HCT116 (cell line): Measurements from ENCODE around the gene GATB. TPM values are rescaled to one million over a fixed set of nuclear protein-coding genes. Genes with fewer than 3 reads are reported as not detected.

Experiments used
- ATAC-seq: fragments of 200-7000 bp; cut with Tn5 transposase; 2 replicates; pipeline ENCODE4 v1.9.1; 2020; ENCODE audit warnings: mild to moderate bottlenecking, moderate library complexity
- BruUV-seq: library from RNA; stranded (reverse); fragments of 400-500 nt; replicated peaks from 2 replicates; lab custom pipeline; 2021; lab: Mats Ljungman, UMichigan
- CTCF ChIA-PET: fragments of 300-600 bp; sonication (Branson Sonifier 250); formaldehyde crosslinking; loops from one replicate; lab custom pipeline; 2021; ENCODE audit warnings: antibody characterized with exemption; lab: Charles Lee
- POLR2A ChIA-PET: fragments of 300-600, 350-600 bp; sonication (Branson Sonifier 250); formaldehyde crosslinking; loops from one replicate; lab custom pipeline; 2021; ENCODE audit warnings: antibody characterized with exemption; lab: Charles Lee
- RAD21 ChIA-PET, 2 experiments: fragments of 300-600 bp; sonication (Branson Sonifier 250); formaldehyde crosslinking; loops; one replicate each; lab custom pipeline; 2023; ENCODE audit warnings: low total read pairs in 2 of 2; ENCODE audit not compliant: uncharacterized antibody in 2 of 2, unreplicated experiment in 2 of 2, low non-redundant PET in 1 of 2; lab: Charles Lee
- DNase-seq: peaks from one replicate; pipeline ENCODE4 v3.0.0-alpha.2; 2010; ENCODE audit warnings: low read depth, low spot score
- H2AFZ ChIP-seq: fragments of 200-600 bp; shearing (Covaris generic), sonication (generic); 2 replicates; pipeline ENCODE4 v1.6.1; 2017; ENCODE audit warnings: low read depth, mixed run types, mixed read lengths, antibody characterized with exemption, low read length; ENCODE audit not compliant: poor library complexity, severe bottlenecking
- H3K27ac ChIP-seq: 2 replicates; pipeline ENCODE4 v1.5.1; 2012; ENCODE audit warnings: low read depth, low read length
- H3K27me3 ChIP-seq: fragments of 200-600 bp; sonication (generic); 2 replicates; pipeline ENCODE4 v1.6.1; 2016; ENCODE audit warnings: mixed run types, low read length, mixed read lengths; ENCODE audit not compliant: insufficient read depth
- H3K36me3 ChIP-seq, 2 experiments: fragments of 200-500 bp in 1 of 2; fragments of 200-600 bp in 1 of 2; sonication (Bioruptor generic) in 1 of 2; sonication (generic) in 1 of 2; 2 replicates each; pipeline versions ENCODE4 v1.5.1 to v1.6.1; 2014 to 2016; ENCODE audit warnings: low read length in 2 of 2, inconsistent platforms in 1 of 2, mixed read lengths in 1 of 2, mixed run types in 1 of 2; ENCODE audit not compliant: insufficient read depth in 2 of 2, control insufficient read depth in 1 of 2
- H3K4me1 ChIP-seq, 2 experiments: fragments of 200-600 bp in 1 of 2; sonication (generic) in 1 of 2; 2 replicates each; pipeline versions ENCODE4 v1.5.1 to v1.6.1; 2012 to 2017; ENCODE audit warnings: low read length in 2 of 2, inconsistent platforms in 1 of 2, mild to moderate bottlenecking in 1 of 2, mixed read lengths in 1 of 2, mixed run types in 1 of 2, moderate library complexity in 1 of 2; ENCODE audit not compliant: insufficient read depth in 2 of 2, control insufficient read depth in 1 of 2
- H3K4me2 ChIP-seq: fragments of 200-600 bp; sonication (generic); 2 replicates; pipeline ENCODE4 v1.6.1; 2017; ENCODE audit warnings: mixed run types, low read length, mixed read lengths
- H3K4me3 ChIP-seq, 2 experiments: fragments of 200-600 bp in 1 of 2; sonication (generic) in 1 of 2; replicated peaks in 1 of 2; 2 replicates each; pipeline ENCODE4 v1.5.1; 2011 to 2016; ENCODE audit warnings: low read length in 2 of 2, control low read depth in 1 of 2, low read depth in 1 of 2, mild to moderate bottlenecking in 1 of 2, mixed read lengths in 1 of 2, mixed run types in 1 of 2
- H3K79me2 ChIP-seq: fragments of 200-600 bp; sonication (generic); 2 replicates; pipeline ENCODE4 v1.6.1; 2017; ENCODE audit warnings: mild to moderate bottlenecking, mixed run types, low read length, moderate library complexity, mixed read lengths; ENCODE audit not compliant: insufficient read depth
- H3K9ac ChIP-seq: fragments of 200-600 bp; sonication (generic); 2 replicates; pipeline ENCODE4 v1.6.1; 2016; ENCODE audit warnings: low read length, mixed read lengths
- H3K9me2 ChIP-seq: fragments of 200-600 bp; sonication (generic), shearing (Covaris generic); 2 replicates; pipeline ENCODE4 v1.6.1; 2017; ENCODE audit warnings: mixed run types, mild to moderate bottlenecking, moderate library complexity; ENCODE audit not compliant: insufficient read depth
- H3K9me3 ChIP-seq, 2 experiments: fragments of 200-500 bp in 1 of 2; fragments of 200-600 bp in 1 of 2; sonication (Bioruptor generic) in 1 of 2; sonication (generic) in 1 of 2; 2 replicates each; pipeline ENCODE4 v1.6.1; 2014 to 2017; ENCODE audit warnings: low read length in 2 of 2, mixed read lengths in 2 of 2, inconsistent platforms in 1 of 2, low read depth in 1 of 2, mild to moderate bottlenecking in 1 of 2, mixed run types in 1 of 2, moderate library complexity in 1 of 2; ENCODE audit not compliant: control insufficient read depth in 1 of 2, insufficient read depth in 1 of 2
- H4K20me1 ChIP-seq: fragments of 200-600 bp; sonication (generic), shearing (Covaris generic); 2 replicates; pipeline ENCODE4 v1.6.1; 2017; ENCODE audit warnings: mixed run types, mild to moderate bottlenecking, moderate library complexity; ENCODE audit not compliant: insufficient read depth
- CBX3 ChIP-seq: IDR thresholded peaks from 2 replicates; pipeline ENCODE4 v1.6.1; 2012; ENCODE audit warnings: low read depth
- CEBPB ChIP-seq: IDR thresholded peaks from 2 replicates; pipeline ENCODE4 v1.6.1; 2012; ENCODE audit warnings: low read depth
- EZH2phosphoT487 ChIP-seq: fragments of 200-600 bp; IDR thresholded peaks from 2 replicates; pipeline ENCODE4 v1.6.1; 2018; ENCODE audit warnings: antibody characterized with exemption, borderline replicate concordance
- JUND ChIP-seq: IDR thresholded peaks from 2 replicates; pipeline ENCODE4 v1.6.1; 2012
- POLR2A ChIP-seq: IDR thresholded peaks from 2 replicates; pipeline ENCODE4 v1.7.0; 2011; ENCODE audit warnings: borderline replicate concordance; ENCODE audit not compliant: insufficient read depth, insufficient read length; ENCODE audit errors: extremely low read depth
- POLR2AphosphoS5 ChIP-seq: IDR thresholded peaks from 2 replicates; pipeline ENCODE4 v1.6.1; 2011; ENCODE audit warnings: mild to moderate bottlenecking, low read depth, low read length, moderate library complexity
- SP1 ChIP-seq: IDR thresholded peaks from 2 replicates; pipeline ENCODE4 v1.6.1; 2012; ENCODE audit warnings: low read depth
- SRF ChIP-seq: IDR thresholded peaks from 2 replicates; pipeline ENCODE4 v1.6.1; 2012; ENCODE audit warnings: low read depth
- TCF7L2 ChIP-seq: IDR thresholded peaks from 2 replicates; pipeline ENCODE4 v1.7.0; 2011; ENCODE audit warnings: borderline replicate concordance, inconsistent platforms; ENCODE audit not compliant: insufficient read depth, insufficient read length; ENCODE audit errors: extremely low read depth
- ZFX ChIP-seq: fragments of 450-650 bp; IDR thresholded peaks from 2 replicates; pipeline ENCODE4 v1.6.1; 2017
- intact Hi-C: fragments of 100-400 bp; cut with micrococcal nuclease; formaldehyde crosslinking; loops from 2 replicates; pipeline ENCODE4 v1.10.0; 2022
- total RNA-seq: library from RNA; stranded (reverse); gene quantifications from one replicate; pipeline ENCODE4 v1.2.1, GENCODE V29; 2021; ENCODE audit not compliant: unreplicated experiment
- TF ChIP-seq, protein P1 (sequence below), 3 experiments: fragments of 200-600 bp in 1 of 3; sonication (generic) in 1 of 3; IDR thresholded peaks in 2 of 3; conservative IDR thresholded peaks in 1 of 3; 2 replicates each; pipeline ENCODE4 v1.5.1; 2012 to 2017; ENCODE audit warnings: low read depth in 2 of 3, low read length in 2 of 3, antibody characterized with exemption in 1 of 3, borderline replicate concordance in 1 of 3, control low read depth in 1 of 3, mild to moderate bottlenecking in 1 of 3, mixed read lengths in 1 of 3, mixed run types in 1 of 3, moderate library complexity in 1 of 3; ENCODE audit not compliant: insufficient read depth in 1 of 3
- TF ChIP-seq, protein P2 (sequence below): IDR thresholded peaks from 2 replicates; pipeline ENCODE4 v1.6.1; 2011; ENCODE audit warnings: mild to moderate bottlenecking, low read length, moderate library complexity; ENCODE audit not compliant: insufficient replicate concordance; ENCODE audit errors: extremely low read depth

GATB gene
- total RNA-seq, 1 experiment from 2014 or later, result 29.3 TPM

DNA sequence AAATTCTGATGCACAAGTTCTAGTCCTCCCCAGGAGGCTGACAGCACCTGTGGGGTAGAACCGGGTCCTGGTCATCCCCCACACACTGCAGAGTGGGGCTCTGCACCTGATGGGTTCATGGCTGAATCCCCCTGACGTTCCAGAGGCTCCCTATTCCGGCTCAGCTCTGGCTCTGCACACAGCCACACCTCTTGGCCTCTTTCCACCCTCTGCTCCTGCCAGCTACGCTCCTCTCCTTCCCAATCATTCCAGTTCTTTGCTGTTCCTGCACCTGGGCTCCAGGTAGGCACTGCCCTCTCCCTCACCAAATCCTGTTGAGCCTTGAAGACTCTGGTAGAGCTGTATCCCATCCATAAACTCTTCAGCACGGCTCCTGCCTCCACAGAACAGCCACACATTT lies 75.5 kb downstream of the GATB start (continued):
- TF ChIP-seq, protein P1, sequence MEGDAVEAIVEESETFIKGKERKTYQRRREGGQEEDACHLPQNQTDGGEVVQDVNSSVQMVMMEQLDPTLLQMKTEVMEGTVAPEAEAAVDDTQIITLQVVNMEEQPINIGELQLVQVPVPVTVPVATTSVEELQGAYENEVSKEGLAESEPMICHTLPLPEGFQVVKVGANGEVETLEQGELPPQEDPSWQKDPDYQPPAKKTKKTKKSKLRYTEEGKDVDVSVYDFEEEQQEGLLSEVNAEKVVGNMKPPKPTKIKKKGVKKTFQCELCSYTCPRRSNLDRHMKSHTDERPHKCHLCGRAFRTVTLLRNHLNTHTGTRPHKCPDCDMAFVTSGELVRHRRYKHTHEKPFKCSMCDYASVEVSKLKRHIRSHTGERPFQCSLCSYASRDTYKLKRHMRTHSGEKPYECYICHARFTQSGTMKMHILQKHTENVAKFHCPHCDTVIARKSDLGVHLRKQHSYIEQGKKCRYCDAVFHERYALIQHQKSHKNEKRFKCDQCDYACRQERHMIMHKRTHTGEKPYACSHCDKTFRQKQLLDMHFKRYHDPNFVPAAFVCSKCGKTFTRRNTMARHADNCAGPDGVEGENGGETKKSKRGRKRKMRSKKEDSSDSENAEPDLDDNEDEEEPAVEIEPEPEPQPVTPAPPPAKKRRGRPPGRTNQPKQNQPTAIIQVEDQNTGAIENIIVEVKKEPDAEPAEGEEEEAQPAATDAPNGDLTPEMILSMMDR (IDR thresholded peaks at IDR 0.05 in 2 of 3, conservative IDR thresholded peaks at IDR 0.05 in 1 of 3; ENCODE audit: borderline replicate concordance in 1 of 3, insufficient read depth in 1 of 3, low read depth in 2 of 3, low read length in 2 of 3), result no peak
- TF ChIP-seq, protein P2, sequence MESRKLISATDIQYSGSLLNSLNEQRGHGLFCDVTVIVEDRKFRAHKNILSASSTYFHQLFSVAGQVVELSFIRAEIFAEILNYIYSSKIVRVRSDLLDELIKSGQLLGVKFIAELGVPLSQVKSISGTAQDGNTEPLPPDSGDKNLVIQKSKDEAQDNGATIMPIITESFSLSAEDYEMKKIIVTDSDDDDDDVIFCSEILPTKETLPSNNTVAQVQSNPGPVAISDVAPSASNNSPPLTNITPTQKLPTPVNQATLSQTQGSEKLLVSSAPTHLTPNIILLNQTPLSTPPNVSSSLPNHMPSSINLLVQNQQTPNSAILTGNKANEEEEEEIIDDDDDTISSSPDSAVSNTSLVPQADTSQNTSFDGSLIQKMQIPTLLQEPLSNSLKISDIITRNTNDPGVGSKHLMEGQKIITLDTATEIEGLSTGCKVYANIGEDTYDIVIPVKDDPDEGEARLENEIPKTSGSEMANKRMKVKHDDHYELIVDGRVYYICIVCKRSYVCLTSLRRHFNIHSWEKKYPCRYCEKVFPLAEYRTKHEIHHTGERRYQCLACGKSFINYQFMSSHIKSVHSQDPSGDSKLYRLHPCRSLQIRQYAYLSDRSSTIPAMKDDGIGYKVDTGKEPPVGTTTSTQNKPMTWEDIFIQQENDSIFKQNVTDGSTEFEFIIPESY, result no peak
- TF ChIP-seq CEBPB (no peak), CBX3 (no peak)

DNA sequence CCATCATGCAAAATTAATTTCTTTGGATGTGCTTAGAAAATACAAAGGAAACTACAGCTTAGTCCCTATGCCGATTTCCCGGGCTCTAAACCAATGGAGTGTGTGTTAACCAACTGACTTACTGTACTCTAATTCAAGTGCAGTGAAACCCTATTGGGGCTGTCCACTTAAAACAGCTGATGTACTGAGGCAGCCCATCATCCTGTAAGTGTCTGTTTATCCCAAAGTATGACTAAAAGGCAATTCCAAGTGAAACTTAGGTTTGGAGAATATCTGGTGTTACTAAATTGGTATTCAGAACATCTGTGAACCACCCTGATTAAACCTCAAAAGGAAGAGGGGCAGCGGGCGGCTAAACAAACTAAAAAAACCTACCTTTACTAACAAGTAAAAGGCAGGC lies 79.7 kb downstream of the GATB start:
- H3K36me3 ChIP-seq, result no peaks in the 10 kb centered on the region
- H3K79me2 ChIP-seq, result no peaks in the 10 kb centered on the region
- ChIA-PET CTCF (no interaction called here), POLR2A (no interaction called here), RAD21 (no interaction called here)
- H3K4me2 ChIP-seq, result no peak overlapping the region
- H3K27ac ChIP-seq, result no peak overlapping the region
- no peaks in the 10 kb centered on the region for H4K20me1 ChIP-seq
- no peak for DNase-seq
- no TSS peak for BruUV-seq
- H3K9ac ChIP-seq, result no peak overlapping the region
- no peak overlapping the region for H3K4me3 ChIP-seq
- no peak for TF ChIP-seq TCF7L2
- TF ChIP-seq POLR2AphosphoS5, result no peak
- no peak for TF ChIP-seq SP1
- no peak for TF ChIP-seq SRF
- no peak for TF ChIP-seq JUND
- no peak for TF ChIP-seq EZH2phosphoT487
- no peak for TF ChIP-seq ZFX
- TF ChIP-seq, protein P2, result no peak
- no peak for TF ChIP-seq POLR2A
- peaks cover 0 to 9% of the 10 kb centered on the region in 2 experiments; a peak in 2 of 4 replicates for H3K4me1 ChIP-seq
- intact Hi-C loops, result no loop called here
- H3K9me3 ChIP-seq, result no peaks in the 10 kb centered on the region
- ATAC-seq, result no peak
- H3K9me2 ChIP-seq, result no peaks in the 10 kb centered on the region
- no peaks in the 10 kb centered on the region for H3K27me3 ChIP-seq
- H2AFZ ChIP-seq, result no peak overlapping the region
